HUES48 (cell line): ENCODE data around the gene PLA2G2D.

ENCODE experiments used
- H3K27ac ChIP-seq: one replicate; pipeline ENCODE4 v1.7.0; 2013; ENCODE audit warnings: low read depth, low read length, inconsistent platforms
- H3K27me3 ChIP-seq: 2 replicates; pipeline ENCODE4 v1.6.1; 2013; ENCODE audit warnings: mild to moderate bottlenecking, low read length; ENCODE audit not compliant: control insufficient read depth, insufficient read depth
- H3K36me3 ChIP-seq: 2 replicates; pipeline ENCODE4 v1.6.1; 2013; ENCODE audit warnings: low read length; ENCODE audit not compliant: control insufficient read depth, insufficient read depth
- H3K4me1 ChIP-seq: 2 replicates; pipeline ENCODE4 v1.6.1; 2013; ENCODE audit warnings: mild to moderate bottlenecking, low read length; ENCODE audit not compliant: control insufficient read depth, insufficient read depth
- H3K4me3 ChIP-seq: 2 replicates; pipeline ENCODE4 v1.5.1; 2013; ENCODE audit warnings: mild to moderate bottlenecking, low read depth, low read length
- H3K9ac ChIP-seq: 2 replicates; pipeline ENCODE4 v1.6.1; 2013; ENCODE audit warnings: mild to moderate bottlenecking, low read depth, low read length, moderate library complexity
- H3K9me3 ChIP-seq: 2 replicates; pipeline ENCODE4 v1.6.1; 2013; ENCODE audit warnings: low read length; ENCODE audit not compliant: control insufficient read depth, insufficient read depth

PLA2G2D gene

DNA sequence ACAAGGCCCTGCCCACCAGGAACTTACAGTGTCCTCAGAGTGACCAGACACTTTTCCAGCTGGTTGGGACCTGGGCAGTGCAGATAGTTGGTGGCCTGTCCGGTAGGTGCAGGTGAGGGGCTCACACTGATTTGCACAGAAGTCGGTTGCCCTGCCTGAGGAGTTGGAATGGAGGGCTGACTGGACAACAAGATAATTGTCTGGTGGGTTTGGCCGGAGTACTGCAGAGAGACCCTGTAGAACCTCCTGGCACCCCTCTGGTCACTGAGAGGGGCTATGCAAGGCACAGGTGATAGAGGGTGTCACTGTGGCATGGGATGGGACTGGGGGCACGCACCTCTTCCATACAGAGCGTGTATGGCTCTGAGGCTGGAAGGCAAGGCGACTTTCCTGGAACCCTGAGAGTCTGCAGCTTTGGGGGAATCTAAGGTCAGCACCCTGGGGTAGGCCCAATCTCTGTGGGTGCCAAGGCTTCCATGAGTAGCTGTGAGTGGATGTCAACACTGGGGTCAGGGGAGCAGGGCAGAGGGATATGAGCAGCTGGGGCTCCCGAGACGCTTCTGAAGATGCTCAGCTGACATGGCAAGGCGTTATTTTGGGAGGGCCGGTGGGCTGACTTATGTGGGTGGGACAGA lies 7.6 kb upstream of the PLA2G2D start:
- Histone ChIP-seq H3K9ac (no peak overlapping the region), H3K4me3 (no peak overlapping the region), H3K4me1 (no peaks in the 10 kb centered on the region), H3K9me3 (peaks cover 3% of the 10 kb centered on the region; the same call in 1 of the 2 replicates), H3K27me3 (no peaks in the 10 kb centered on the region), H3K27ac (no peak overlapping the region), H3K36me3 (no peaks in the 10 kb centered on the region)

- H3K9ac ChIP-seq: no peak overlapping the region
- no peaks in the 10 kb centered on the region for H3K27me3 ChIP-seq
- no peaks in the 10 kb centered on the region for H3K4me1 ChIP-seq
- peaks cover 3% of the 10 kb centered on the region; the same call in 1 of the 2 replicates for H3K9me3 ChIP-seq
- no peaks in the 10 kb centered on the region for H3K36me3 ChIP-seq
- no peak overlapping the region for H3K4me3 ChIP-seq
- no peak overlapping the region for H3K27ac ChIP-seq
These were observed 6.9 kb upstream of the PLA2G2D start for GRCh38 chr1:20126041-20126805.

- H3K9me3 ChIP-seq: peaks cover 3% of the 10 kb centered on the region; the same call in 1 of the 2 replicates
- H3K4me1 ChIP-seq: no peaks in the 10 kb centered on the region
- H3K27ac ChIP-seq: no peak overlapping the region
- no peaks in the 10 kb centered on the region for H3K36me3 ChIP-seq
- H3K4me3 ChIP-seq: no peak overlapping the region
- no peak overlapping the region for H3K9ac ChIP-seq
- no peaks in the 10 kb centered on the region for H3K27me3 ChIP-seq
These were observed 5.8 kb upstream of the PLA2G2D start for GRCh38 chr1:20125100-20125499.

DNA sequence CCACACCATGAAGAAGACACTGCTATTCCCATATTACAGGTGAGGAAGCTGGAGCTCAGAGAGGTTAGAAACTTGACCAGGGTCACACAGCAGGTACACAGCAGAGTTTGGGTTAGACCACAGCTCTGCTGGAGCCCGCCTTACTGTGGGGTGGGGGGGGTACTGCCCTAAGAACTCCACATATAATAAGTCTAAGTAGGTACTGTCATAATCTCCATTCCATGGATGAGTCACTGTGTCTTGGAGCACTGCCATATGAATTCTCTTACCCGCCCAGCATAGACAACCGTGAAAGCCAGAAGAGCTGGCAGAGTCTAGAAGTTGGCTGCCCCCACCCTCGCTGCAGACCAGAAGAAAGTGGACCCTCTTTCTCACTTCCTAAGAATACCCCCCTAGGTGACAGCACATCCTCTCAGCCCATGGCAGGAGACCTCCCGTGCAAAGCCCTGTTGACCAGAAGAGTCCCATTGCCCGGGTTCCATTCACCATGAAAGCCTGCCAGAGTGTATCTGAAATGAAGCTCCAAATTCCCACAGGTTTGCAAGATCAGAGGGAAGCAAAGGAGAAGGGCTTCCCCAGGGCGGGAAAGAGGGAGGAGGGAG lies 5.2 kb upstream of the PLA2G2D start:
- Histone ChIP-seq H3K27me3 (no peaks in the 10 kb centered on the region), H3K9ac (no peak overlapping the region), H3K4me1 (no peaks in the 10 kb centered on the region), H3K4me3 (no peak overlapping the region), H3K9me3 (peaks cover 3% of the 10 kb centered on the region; the same call in 1 of the 2 replicates), H3K27ac (no peak overlapping the region), H3K36me3 (no peaks in the 10 kb centered on the region)

DNA sequence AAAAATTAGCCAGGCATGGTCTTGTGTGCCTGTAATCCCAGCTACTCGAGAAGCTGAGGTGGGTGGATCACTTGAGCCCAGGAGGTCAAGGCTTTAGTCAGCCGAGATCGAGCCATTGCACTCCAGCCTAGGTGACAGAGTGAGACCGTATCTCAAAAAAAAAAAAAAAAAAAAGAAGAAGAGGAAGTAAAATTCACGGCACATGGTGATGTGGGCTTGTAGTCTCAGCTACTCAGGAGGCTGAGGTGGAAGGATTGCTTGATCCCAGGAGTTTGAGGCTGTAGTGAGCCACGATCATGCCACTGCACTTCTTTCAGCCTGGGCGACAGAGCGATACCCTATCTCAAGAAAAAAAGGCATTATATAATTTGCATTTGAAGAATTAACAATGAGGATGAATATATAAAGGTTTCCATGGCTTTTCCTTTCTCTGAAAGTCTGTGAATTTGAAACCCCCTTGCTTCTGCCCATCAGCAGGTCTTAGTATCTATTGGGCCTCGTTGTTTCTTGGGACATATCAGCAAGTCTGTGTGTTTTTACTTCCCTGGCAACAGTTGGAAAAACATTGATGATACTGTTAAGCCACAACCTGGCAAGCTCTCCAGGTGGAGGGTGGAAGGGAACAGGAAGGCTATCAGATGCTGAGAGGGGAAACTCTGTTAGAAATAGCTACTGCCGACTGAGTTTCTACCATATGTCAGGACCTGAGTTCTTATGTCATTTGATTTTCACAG lies 4.6 kb upstream of the PLA2G2D start:
- H3K27ac ChIP-seq: no peak overlapping the region
- no peak overlapping the region for H3K9ac ChIP-seq
- H3K27me3 ChIP-seq: no peaks in the 10 kb centered on the region
- H3K4me3 ChIP-seq: no peak overlapping the region
- H3K36me3 ChIP-seq: no peaks in the 10 kb centered on the region
- H3K9me3 ChIP-seq: no peaks in the 10 kb centered on the region
- no peaks in the 10 kb centered on the region for H3K4me1 ChIP-seq

DNA sequence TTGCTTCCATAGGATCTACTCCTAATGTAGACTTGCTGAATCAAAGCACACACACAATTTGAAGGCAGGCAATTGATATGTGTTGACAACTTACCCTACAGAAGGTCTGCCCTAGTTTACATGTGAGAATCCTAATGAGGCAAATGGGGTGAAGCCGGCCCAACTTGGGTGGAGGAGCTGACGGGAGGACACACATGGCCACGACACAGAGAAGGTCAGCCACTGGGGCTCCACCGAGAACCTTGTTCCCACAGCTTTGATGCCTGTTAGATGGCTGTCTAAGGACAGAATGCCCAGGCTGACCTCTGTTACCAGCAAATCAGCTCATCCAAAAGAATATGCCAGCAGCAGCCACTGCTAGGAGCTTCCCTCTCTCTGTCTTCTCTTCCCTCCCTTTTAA lies 1.5 kb upstream of the PLA2G2D start:
- no peak overlapping the region for H3K9ac ChIP-seq
- H3K4me3 ChIP-seq: no peak overlapping the region
- no peaks in the 10 kb centered on the region for H3K9me3 ChIP-seq
- no peak overlapping the region for H3K27ac ChIP-seq
- H3K27me3 ChIP-seq: no peaks in the 10 kb centered on the region
- H3K36me3 ChIP-seq: no peaks in the 10 kb centered on the region
- H3K4me1 ChIP-seq: no peaks in the 10 kb centered on the region

- Histone ChIP-seq H3K36me3 (no peaks in the 10 kb centered on the region), H3K4me3 (no peak overlapping the region), H3K9ac (no peak overlapping the region), H3K9me3 (no peaks in the 10 kb centered on the region), H3K27me3 (no peaks in the 10 kb centered on the region), H3K27ac (no peak overlapping the region), H3K4me1 (peaks cover 4% of the 10 kb centered on the region; the same call in 1 of the 2 replicates)
These were observed 2.1 kb downstream of the PLA2G2D start for GRCh38 chr1:20117236-20117635.

DNA sequence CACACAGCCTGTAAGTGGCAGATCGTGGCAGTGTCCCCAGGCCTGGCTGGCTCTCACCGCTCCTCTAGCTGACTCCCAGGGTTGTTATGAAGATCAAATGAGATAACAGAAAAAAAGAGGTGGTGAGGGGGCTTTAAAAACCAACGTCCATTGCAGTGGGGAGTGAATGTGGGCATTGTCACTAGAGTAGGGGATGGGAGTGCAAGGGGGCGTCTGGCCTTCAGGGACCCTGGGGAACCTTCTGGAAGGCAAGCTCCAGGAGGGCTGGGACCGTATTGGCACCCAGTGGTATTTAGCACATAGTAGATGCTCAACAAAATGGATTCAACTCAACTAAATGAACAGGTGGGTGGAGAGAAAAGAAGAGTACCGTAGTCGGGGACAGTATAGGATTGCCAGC lies 3.4 kb downstream of the PLA2G2D start:
- Histone ChIP-seq H3K9me3 (no peaks in the 10 kb centered on the region), H3K27me3 (no peaks in the 10 kb centered on the region), H3K27ac (no peak overlapping the region), H3K4me3 (no peak overlapping the region), H3K4me1 (peaks cover 4% of the 10 kb centered on the region; the same call in 1 of the 2 replicates), H3K9ac (no peak overlapping the region), H3K36me3 (no peaks in the 10 kb centered on the region)

DNA sequence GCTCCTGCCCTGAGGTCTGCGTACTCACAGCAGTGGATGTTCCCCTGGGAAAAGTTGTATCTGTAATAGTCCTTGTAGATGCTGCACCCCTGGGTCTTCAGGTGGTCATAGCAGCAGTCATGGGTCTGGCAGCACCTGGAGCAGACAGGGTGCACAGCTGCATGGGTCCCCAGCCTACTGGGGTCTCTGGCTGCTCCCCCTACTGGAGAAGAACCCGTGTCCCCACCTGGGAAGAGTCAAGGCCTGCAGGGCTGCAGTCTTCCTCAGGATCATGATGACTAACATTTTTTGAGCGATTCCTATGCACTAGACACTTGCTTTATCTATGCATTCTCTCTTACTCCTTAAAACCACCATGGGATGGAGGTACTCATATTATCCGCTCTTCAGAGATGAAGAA lies 3.9 kb downstream of the PLA2G2D start:
- Histone ChIP-seq H3K4me1 (peaks cover 4% of the 10 kb centered on the region; the same call in 1 of the 2 replicates), H3K9me3 (no peaks in the 10 kb centered on the region), H3K27me3 (no peaks in the 10 kb centered on the region), H3K27ac (no peak overlapping the region), H3K4me3 (no peak overlapping the region), H3K36me3 (no peaks in the 10 kb centered on the region), H3K9ac (no peak overlapping the region)

DNA sequence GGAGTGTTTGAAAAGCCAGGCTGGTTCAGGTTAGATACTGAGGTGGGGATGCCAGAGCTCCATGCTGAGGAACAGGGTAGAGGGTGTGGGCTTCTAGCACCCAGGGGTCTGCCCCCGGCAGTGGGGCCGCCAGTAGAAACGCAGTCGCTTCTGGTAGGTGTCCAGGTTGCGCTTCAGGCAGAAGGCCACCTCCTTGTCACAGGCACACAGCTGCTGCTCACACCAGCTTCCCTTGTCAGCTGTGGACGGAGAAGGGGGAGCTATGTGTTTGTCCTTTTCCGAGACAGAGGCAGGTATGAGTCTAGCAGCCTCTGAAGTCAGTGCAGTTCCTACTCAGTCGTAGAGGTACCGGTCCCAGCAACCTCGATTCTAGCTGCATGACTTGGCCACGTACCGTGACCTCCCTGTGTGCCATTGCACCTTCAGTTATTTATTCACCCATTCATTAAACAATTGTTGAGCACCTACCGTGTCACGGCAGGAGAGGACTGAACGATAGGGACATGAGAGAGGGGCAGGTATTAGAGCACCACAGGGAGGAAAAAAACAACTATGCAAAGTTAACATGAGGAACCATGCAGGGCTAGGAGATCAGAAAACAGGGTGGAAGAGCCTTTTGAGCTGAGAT lies 5.2 kb downstream of the PLA2G2D start:
- H3K4me1 ChIP-seq: peaks cover 4% of the 10 kb centered on the region; the same call in 1 of the 2 replicates
- H3K9ac ChIP-seq: no peak overlapping the region
- H3K9me3 ChIP-seq: no peaks in the 10 kb centered on the region
- H3K27ac ChIP-seq: no peak overlapping the region
- no peaks in the 10 kb centered on the region for H3K36me3 ChIP-seq
- no peaks in the 10 kb centered on the region for H3K27me3 ChIP-seq
- no peak overlapping the region for H3K4me3 ChIP-seq
